K562 (cell line): ENCODE data around the gene CHSY1. TPM values are rescaled to one million over a fixed set of nuclear protein-coding genes. Genes with fewer than 3 reads are reported as not detected.

Source experiments
- CC2D1A ChIP-seq: fragments of 450-650 bp; IDR thresholded peaks from 2 replicates; pipeline ENCODE4 v1.6.1; 2017; ENCODE audit warnings: mild to moderate bottlenecking
- CTBP1 ChIP-seq: fragments of 450-650 bp; IDR thresholded peaks from 2 replicates; pipeline ENCODE4 v1.6.1; 2016; ENCODE audit warnings: borderline replicate concordance
- ESRRB ChIP-seq: fragments of 250-450 bp; sonication (Bioruptor Pico); IDR thresholded peaks from 2 replicates; pipeline ENCODE4 v1.5.0; 2020; ENCODE audit warnings: mild to moderate bottlenecking, moderate library complexity, borderline replicate concordance
- KLF10 ChIP-seq: fragments of 250-450 bp; sonication (Bioruptor Pico); IDR thresholded peaks from 2 replicates; pipeline ENCODE4 v1.6.1; 2021; ENCODE audit warnings: matching md5 sums
- KLF13 ChIP-seq: fragments of 450-650 bp; IDR thresholded peaks from 2 replicates; pipeline ENCODE4 v1.6.1; 2016; ENCODE audit warnings: missing genetic modification characterization, low read depth, mild to moderate bottlenecking, missing compliant biosample characterization, moderate library complexity, borderline replicate concordance
- PHF21A ChIP-seq: fragments of 450-650 bp; IDR thresholded peaks from 2 replicates; pipeline ENCODE4 v1.6.1; 2017; ENCODE audit warnings: low read depth, borderline replicate concordance
- PML ChIP-seq: IDR thresholded peaks from 2 replicates; pipeline ENCODE4 v1.6.1; 2012; ENCODE audit warnings: low read length, inconsistent platforms
- RFX5 ChIP-seq: IDR thresholded peaks from 2 replicates; pipeline ENCODE4 v1.6.1; 2011; ENCODE audit warnings: low read depth, mild to moderate bottlenecking, improper control_type of control experiment, low read length
- SMARCE1 ChIP-seq: fragments of 450-650 bp; IDR thresholded peaks from 2 replicates; pipeline ENCODE4 v1.7.1; 2016; ENCODE audit warnings: mild to moderate bottlenecking
- YY1 ChIP-seq, 3 experiments: IDR thresholded peaks; 2 replicates each; pipeline ENCODE4 v1.6.1; 2011; ENCODE audit warnings: low read length in 2 of 3, mild to moderate bottlenecking in 2 of 3, moderate library complexity in 2 of 3, borderline replicate concordance in 1 of 3, control low read depth in 1 of 3, low read depth in 1 of 3; ENCODE audit not compliant: insufficient read depth in 3 of 3, insufficient replicate concordance in 2 of 3, control insufficient read depth in 1 of 3, insufficient read length in 1 of 3; ENCODE audit errors: extremely low read depth in 1 of 3
- ZNF354B ChIP-seq: fragments of 250-450 bp; sonication (Bioruptor Pico); IDR thresholded peaks from 2 replicates; pipeline ENCODE4 v1.4.0; 2020
- ZNF407 ChIP-seq: fragments of 450-650 bp; IDR thresholded peaks from 2 replicates; pipeline ENCODE4 v1.6.1; 2016; ENCODE audit warnings: low read depth
- ZNF512 ChIP-seq: IDR thresholded peaks from 2 replicates; pipeline ENCODE4 v1.6.1; 2016; ENCODE audit warnings: missing genetic modification characterization, missing compliant biosample characterization
- ZNF644 ChIP-seq: fragments of 200-800 bp; sonication (Bioruptor generic); IDR thresholded peaks from 2 replicates; pipeline ENCODE4 v1.6.1; 2016; ENCODE audit warnings: low read depth, missing genetic modification characterization, missing compliant biosample characterization
- ZNF79 ChIP-seq: fragments of 250-450 bp; sonication (Bioruptor Pico); IDR thresholded peaks from 2 replicates; pipeline ENCODE4 v1.4.0; 2020; ENCODE audit warnings: low read depth, mild to moderate bottlenecking, moderate library complexity
- polyA plus RNA-seq, 8 experiments: library from polyadenylated mRNA; depleted of rRNA in 4 of 8; stranded (reverse) in 5 of 8; unstranded in 3 of 8; fragments of >200 nt; fragmentation: Nextera tagmentation in 2 of 8; fragmentation: Illumina TruSeq in 1 of 8; extraction: Ambion mirVana in 2 of 8; extraction: Trizol in 1 of 8; gene quantifications; 2 replicates each; pipeline versions ENCODE4 v1.2.1 to v1.2.3, GENCODE V29; 2011 to 2014; ENCODE audit warnings: inconsistent platforms in 1 of 8, missing spikeins in 1 of 8
- total RNA-seq, 7 experiments: library from RNA; depleted of rRNA in 6 of 7; stranded (reverse); fragments of >200 nt in 6 of 7; fragmentation: Illumina TruSeq in 2 of 7; extraction: Trizol in 2 of 7; gene quantifications; 2 replicates each; pipeline versions ENCODE4 v1.2.1 to v1.2.3, GENCODE V29; 2011 to 2021; ENCODE audit warnings: low replicate concordance in 1 of 7
- TF ChIP-seq, protein P1 (sequence below): fragments of 250-450 bp; sonication (Bioruptor Pico); IDR thresholded peaks from 2 replicates; pipeline ENCODE4 v1.4.0; 2020; ENCODE audit warnings: mild to moderate bottlenecking

Gene CHSY1
- total and polyA plus RNA-seq, 9 of the 15 experiments (the other 6 are each of a cell fraction or from before 2014, with no cell fraction given) = 7.0 to 16.4 (median 13.4) TPM

DNA sequence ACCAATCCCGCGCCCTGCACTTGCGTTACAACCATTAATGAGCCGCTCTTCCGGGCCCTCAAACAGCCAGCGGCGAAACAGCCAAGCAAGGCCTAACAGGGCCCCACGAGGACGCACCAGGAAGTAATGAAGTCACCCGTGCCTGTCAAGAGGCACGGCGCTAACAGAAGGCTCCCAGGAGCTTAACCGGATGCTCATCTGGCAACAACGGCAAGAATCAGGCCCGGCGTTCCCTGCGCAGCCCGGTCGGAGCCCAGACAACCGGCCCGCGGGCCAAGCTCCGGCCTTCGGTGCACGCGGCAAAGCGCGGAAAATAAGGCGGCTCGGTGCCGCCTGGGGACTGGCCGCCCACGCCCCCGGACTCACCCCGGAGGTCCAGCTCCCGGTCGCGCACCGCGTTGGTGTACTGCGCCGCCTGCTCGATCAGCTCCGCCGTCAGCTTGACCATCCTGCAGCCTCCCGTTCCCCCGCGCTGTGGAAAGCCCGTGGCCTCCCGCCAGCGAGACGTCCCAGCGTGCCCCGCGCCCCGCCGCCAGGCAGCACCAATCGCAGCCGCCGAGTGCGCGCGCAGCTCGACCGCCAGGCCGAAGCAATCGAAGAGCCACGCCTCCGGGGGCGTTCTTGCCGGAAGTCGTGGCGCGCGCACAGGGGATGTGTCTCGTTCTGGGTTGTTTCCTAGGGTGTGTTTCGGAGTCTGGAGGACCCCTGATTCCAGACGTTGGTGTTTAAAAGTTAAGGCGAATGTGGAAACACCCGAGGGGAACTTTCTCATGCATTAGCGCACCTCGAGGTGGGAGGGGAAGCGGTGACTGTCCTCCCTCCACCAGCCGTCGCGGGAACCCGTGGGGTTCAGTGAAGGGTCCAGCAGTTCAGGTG, 43.1 kb upstream of the CHSY1 start, which contains the start of gene SNRPA1 (continued):
- TF ChIP-seq, protein P1, sequence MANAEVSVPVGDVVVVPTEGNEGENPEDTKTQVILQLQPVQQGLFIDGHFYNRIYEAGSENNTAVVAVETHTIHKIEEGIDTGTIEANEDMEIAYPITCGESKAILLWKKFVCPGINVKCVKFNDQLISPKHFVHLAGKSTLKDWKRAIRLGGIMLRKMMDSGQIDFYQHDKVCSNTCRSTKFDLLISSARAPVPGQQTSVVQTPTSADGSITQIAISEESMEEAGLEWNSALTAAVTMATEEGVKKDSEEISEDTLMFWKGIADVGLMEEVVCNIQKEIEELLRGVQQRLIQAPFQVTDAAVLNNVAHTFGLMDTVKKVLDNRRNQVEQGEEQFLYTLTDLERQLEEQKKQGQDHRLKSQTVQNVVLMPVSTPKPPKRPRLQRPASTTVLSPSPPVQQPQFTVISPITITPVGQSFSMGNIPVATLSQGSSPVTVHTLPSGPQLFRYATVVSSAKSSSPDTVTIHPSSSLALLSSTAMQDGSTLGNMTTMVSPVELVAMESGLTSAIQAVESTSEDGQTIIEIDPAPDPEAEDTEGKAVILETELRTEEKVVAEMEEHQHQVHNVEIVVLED = peak; percentile 88
- TF ChIP-seq ZNF354B (CRISPR knock-in tag) = no peak
- 0 out of 2 replicates have a peak, but pooled peaks have one; percentile 10 for TF ChIP-seq SMARCE1
- TF ChIP-seq ESRRB (CRISPR knock-in tag) = no peak
- no peak for TF ChIP-seq ZNF512 (tag)
- peak; percentile 72; the same call in 1 of the 2 replicates for TF ChIP-seq CTBP1
- peak; percentile 99 for TF ChIP-seq KLF13
- TF ChIP-seq ZNF407 = no peak
- no peak for TF ChIP-seq ZNF644 (tag)
- TF ChIP-seq PML = peak; percentile 44; the same call in 1 of the 2 replicates
- no peak for TF ChIP-seq RFX5
- no peak for TF ChIP-seq PHF21A
- no peak for TF ChIP-seq KLF10
- TF ChIP-seq CC2D1A = no peak
- peak in 2 of 3 experiments; percentile 67 to 84 for TF ChIP-seq YY1 (IDR thresholded peaks at IDR 0.05; ENCODE audit: borderline replicate concordance in 1 of 3, control insufficient read depth in 1 of 3, extremely low read depth in 1 of 3, insufficient read depth in 3 of 3, insufficient read length in 1 of 3, insufficient replicate concordance in 2 of 3, low read depth in 1 of 3, low read length in 2 of 3)
- no peak for TF ChIP-seq ZNF79 (CRISPR knock-in tag)
